Mesenchymal stem cell (in vitro differentiated cells and primary cell): ENCODE results near the gene PCSK2.

Source experiments
- DNase-seq: peaks from one replicate; pipeline ENCODE4 v3.0.0-alpha.2; 2013
- H2AFZ ChIP-seq: one replicate; pipeline ENCODE4 v1.6.1; 2013; ENCODE audit warnings: low read depth, mild to moderate bottlenecking, control low read depth, inconsistent platforms, low read length, moderate library complexity
- H2AK5ac ChIP-seq: 2 replicates; pipeline ENCODE4 v1.6.1; 2013; ENCODE audit warnings: low read length, moderate library complexity, mild to moderate bottlenecking, inconsistent platforms; ENCODE audit not compliant: severe bottlenecking
- H2BK120ac ChIP-seq: one replicate; pipeline ENCODE4 v1.6.1; 2013; ENCODE audit warnings: low read depth, mild to moderate bottlenecking, inconsistent platforms, low read length, moderate library complexity
- H2BK12ac ChIP-seq, 2 experiments: one replicate each; pipeline ENCODE4 v1.6.1; 2013; ENCODE audit warnings: inconsistent platforms in 2 of 2, low read length in 2 of 2, mild to moderate bottlenecking in 2 of 2, moderate library complexity in 2 of 2, control low read depth in 1 of 2
- H2BK15ac ChIP-seq: one replicate; pipeline ENCODE4 v1.6.1; 2013; ENCODE audit warnings: mild to moderate bottlenecking, low read depth, inconsistent platforms; ENCODE audit not compliant: poor library complexity, severe bottlenecking
- H2BK5ac ChIP-seq: 2 replicates; pipeline ENCODE4 v1.6.1; 2013; ENCODE audit warnings: low read depth, mild to moderate bottlenecking, low read length, control low read depth, inconsistent platforms; ENCODE audit not compliant: poor library complexity, severe bottlenecking
- H3K14ac ChIP-seq, 2 experiments: one replicate each; pipeline ENCODE4 v1.6.1; 2013; ENCODE audit warnings: inconsistent platforms in 2 of 2, low read length in 2 of 2, control low read depth in 1 of 2, mild to moderate bottlenecking in 1 of 2, moderate library complexity in 1 of 2
- H3K18ac ChIP-seq, 2 experiments: one replicate each; pipeline ENCODE4 v1.6.1; 2013; ENCODE audit warnings: inconsistent platforms in 2 of 2, low read length in 2 of 2, control low read depth in 1 of 2, low read depth in 1 of 2, mild to moderate bottlenecking in 1 of 2
- H3K23ac ChIP-seq, 2 experiments: one replicate each; pipeline ENCODE4 v1.6.1; 2013; ENCODE audit warnings: inconsistent platforms in 2 of 2, low read length in 2 of 2, mild to moderate bottlenecking in 2 of 2, moderate library complexity in 2 of 2, control low read depth in 1 of 2
- H3K27ac ChIP-seq: 2 replicates; pipeline ENCODE4 v1.5.1; 2013; ENCODE audit warnings: mild to moderate bottlenecking, moderate library complexity, low read length, control low read depth, inconsistent platforms; ENCODE audit not compliant: poor library complexity, severe bottlenecking
- H3K27me3 ChIP-seq, 2 experiments: 2 replicates each; pipeline versions ENCODE4 v1.6.1 to v1.7.0; 2013; ENCODE audit warnings: low read length in 2 of 2, mild to moderate bottlenecking in 2 of 2, moderate library complexity in 2 of 2, control low read depth in 1 of 2, inconsistent platforms in 1 of 2; ENCODE audit not compliant: control insufficient read depth in 1 of 2, insufficient read depth in 1 of 2
- H3K36me3 ChIP-seq, 2 experiments: 2 replicates each; pipeline versions ENCODE4 v1.6.1 to v1.7.0; 2013; ENCODE audit warnings: low read length in 2 of 2, control low read depth in 1 of 2, inconsistent platforms in 1 of 2, low read depth in 1 of 2, mild to moderate bottlenecking in 1 of 2; ENCODE audit not compliant: insufficient read depth in 2 of 2, control insufficient read depth in 1 of 2
- H3K4ac ChIP-seq, 2 experiments: one replicate each; pipeline ENCODE4 v1.6.1; 2013; ENCODE audit warnings: inconsistent platforms in 2 of 2, low read length in 2 of 2, mild to moderate bottlenecking in 2 of 2, moderate library complexity in 2 of 2, control low read depth in 1 of 2, low read depth in 1 of 2
- H3K4me1 ChIP-seq: 2 replicates; pipeline ENCODE4 v1.6.1; 2013; ENCODE audit warnings: low read depth, low read length, control low read depth; ENCODE audit not compliant: control insufficient read depth, insufficient read depth
- H3K4me2 ChIP-seq: 2 replicates; pipeline ENCODE4 v1.6.1; 2013; ENCODE audit warnings: low read length, mild to moderate bottlenecking, inconsistent platforms; ENCODE audit not compliant: poor library complexity, severe bottlenecking
- H3K4me3 ChIP-seq, 2 experiments: 2 replicates each; pipeline versions ENCODE4 v1.5.1 to v1.7.0; 2013; ENCODE audit warnings: low read length in 2 of 2, mild to moderate bottlenecking in 2 of 2, control low read depth in 1 of 2, low read depth in 1 of 2; ENCODE audit not compliant: insufficient read depth in 1 of 2
- H3K79me1 ChIP-seq: replicated peaks from 2 replicates; pipeline ENCODE4 v1.6.1; 2013; ENCODE audit warnings: mild to moderate bottlenecking, control low read depth, low read length, inconsistent platforms; ENCODE audit not compliant: poor library complexity, severe bottlenecking
- H3K9ac ChIP-seq: 2 replicates; pipeline ENCODE4 v1.7.0; 2013; ENCODE audit warnings: mild to moderate bottlenecking, low read length, moderate library complexity
- H3K9me3 ChIP-seq: 2 replicates; pipeline ENCODE4 v1.7.0; 2013; ENCODE audit warnings: mild to moderate bottlenecking, low read length; ENCODE audit not compliant: control insufficient read depth
- H4K8ac ChIP-seq: one replicate; pipeline ENCODE4 v1.6.1; 2013; ENCODE audit warnings: inconsistent platforms, mild to moderate bottlenecking, low read length, moderate library complexity
- H4K91ac ChIP-seq: one replicate; pipeline ENCODE4 v1.6.1; 2013; ENCODE audit warnings: mild to moderate bottlenecking, low read length, inconsistent platforms
- WGBS: methylation state at CpG from one replicate; pipeline ENCODE4 v1.1.7; 2013; ENCODE audit warnings: mixed read lengths; 5-methylcytosine and 5-hydroxymethylcytosine counted together

The PCSK2 gene

GRCh38 chr20:17500826-17501225 lies 274.0 kb downstream of the PCSK2 start:
- Histone ChIP-seq H3K9ac (no peak overlapping the region), H3K79me1 (no peaks in the 10 kb centered on the region)
- WGBS = 85% methylated on average over 7 of the region's 7 CpGs

GRCh38 chr20:17501701-17502100 lies 274.9 kb downstream of the PCSK2 start:
- no peak overlapping the region for H3K14ac ChIP-seq
- no peak overlapping the region for H3K4me3 ChIP-seq
- H3K9me3 ChIP-seq = no peaks in the 10 kb centered on the region
- H3K18ac ChIP-seq = no peak overlapping the region
- H3K4ac ChIP-seq = no peak overlapping the region
- no peak overlapping the region for H3K4me2 ChIP-seq
- no peak overlapping the region for H3K27ac ChIP-seq
- H3K9ac ChIP-seq = no peak overlapping the region
- H3K79me1 ChIP-seq = no peaks in the 10 kb centered on the region
- no peak overlapping the region for H4K8ac ChIP-seq
- no peak overlapping the region for H2BK15ac ChIP-seq
- H2BK12ac ChIP-seq = no peak overlapping the region
- 90% methylated on average over 7 of the region's 9 CpGs for WGBS
- no peak for DNase-seq
- no peak overlapping the region for H2BK5ac ChIP-seq
- H2AK5ac ChIP-seq = no peak overlapping the region
- peaks cover 8% of the 10 kb centered on the region for H3K4me1 ChIP-seq
- H3K23ac ChIP-seq = no peak overlapping the region
- H3K27me3 ChIP-seq = peaks cover 0 to 32% of the 10 kb centered on the region in 2 experiments
- H4K91ac ChIP-seq = no peak overlapping the region
- no peak overlapping the region for H2AFZ ChIP-seq
- no peaks in the 10 kb centered on the region for H3K36me3 ChIP-seq
- H2BK120ac ChIP-seq = no peak overlapping the region

More at GRCh38 chr20:17500826-17501225, 274.0 kb downstream of the PCSK2 start:
- Histone ChIP-seq H3K4me2 (no peak overlapping the region), H3K4me3 (no peak overlapping the region), H3K27me3 (peaks cover 0 to 40% of the 10 kb centered on the region in 2 experiments), H2BK120ac (no peak overlapping the region), H3K18ac (no peak overlapping the region), H3K4me1 (peaks cover 8% of the 10 kb centered on the region), H2BK15ac (no peak overlapping the region), H3K14ac (no peak overlapping the region), H4K8ac (no peak overlapping the region), H4K91ac (no peak overlapping the region), H3K4ac (no peak overlapping the region), H3K9me3 (no peaks in the 10 kb centered on the region), H2BK5ac (no peak overlapping the region), H3K36me3 (no peaks in the 10 kb centered on the region), H2AK5ac (no peak overlapping the region), H2AFZ (no peak overlapping the region), H3K27ac (no peak overlapping the region), H2BK12ac (no peak overlapping the region), H3K23ac (no peak overlapping the region)
- DNase-seq = no peak

- Histone ChIP-seq H2BK120ac (no peak overlapping the region), H3K4ac (no peak overlapping the region), H3K27ac (no peak overlapping the region), H2BK12ac (no peak overlapping the region), H4K91ac (no peak overlapping the region), H3K23ac (no peak overlapping the region), H3K27me3 (peaks cover 0 to 29% of the 10 kb centered on the region in 2 experiments), H3K9me3 (no peaks in the 10 kb centered on the region), H2AK5ac (no peak overlapping the region), H3K79me1 (no peaks in the 10 kb centered on the region), H2AFZ (no peak overlapping the region), H2BK15ac (no peak overlapping the region), H3K14ac (no peak overlapping the region), H2BK5ac (no peak overlapping the region), H3K9ac (no peak overlapping the region), H3K4me1 (peaks cover 8% of the 10 kb centered on the region), H3K18ac (no peak overlapping the region), H3K4me2 (no peak overlapping the region), H4K8ac (no peak overlapping the region), H3K36me3 (no peaks in the 10 kb centered on the region), H3K4me3 (no peak overlapping the region)
- WGBS = 79% methylated on average over 4 of the region's 4 CpGs
- DNase-seq = no peak
Measured at GRCh38 chr20:17502105-17502504, 275.3 kb downstream of the PCSK2 start.

GRCh38 chr20:17503301-17504065 lies 276.6 kb downstream of the PCSK2 start:
- no peak overlapping the region for H3K23ac ChIP-seq
- peak overlapping the region; percentile 52 for H2BK15ac ChIP-seq
- no peak overlapping the region for H3K9ac ChIP-seq
- no peak overlapping the region for H3K14ac ChIP-seq
- peaks cover 0 to 29% of the 10 kb centered on the region in 2 experiments for H3K27me3 ChIP-seq
- H3K4me2 ChIP-seq = no peak overlapping the region
- no peak overlapping the region for H4K91ac ChIP-seq
- no peak overlapping the region for H2BK120ac ChIP-seq
- no peak overlapping the region for H4K8ac ChIP-seq
- H3K4me3 ChIP-seq = no peak overlapping the region
- WGBS = 81% methylated on average over 5 of the region's 6 CpGs
- no peak overlapping the region for H3K27ac ChIP-seq
- H3K79me1 ChIP-seq = no peaks in the 10 kb centered on the region
- H2AFZ ChIP-seq = no peak overlapping the region
- H3K4me1 ChIP-seq = peaks cover 8% of the 10 kb centered on the region
- H3K18ac ChIP-seq = no peak overlapping the region
- peaks cover 0 to under 1% of the 10 kb centered on the region in 2 experiments for H3K36me3 ChIP-seq
- H2BK12ac ChIP-seq = no peak overlapping the region
- no peaks in the 10 kb centered on the region for H3K9me3 ChIP-seq
- H3K4ac ChIP-seq = no peak overlapping the region
- DNase-seq = no peak
- H2BK5ac ChIP-seq = no peak overlapping the region
- no peak overlapping the region for H2AK5ac ChIP-seq
